Lower leg skin (tissue), 3 donors: ENCODE results near the gene CYB5B.

Source experiments
- POLR2A ChIP-seq, 2 donors: fragments of 450-650 bp; IDR thresholded peaks; one replicate each; pipeline ENCODE4 v1.6.1; 2016 to 2017; ENCODE audit warnings: antibody characterized with exemption in 2 of 2, mild to moderate bottlenecking in 1 of 2, moderate library complexity in 1 of 2
- TF ChIP-seq, protein P1 (sequence below), 3 donors: fragments of 450-650 bp; IDR thresholded peaks; one replicate each; pipeline ENCODE4 v1.5.1; 2016; ENCODE audit warnings: antibody characterized with exemption in 3 of 3, mild to moderate bottlenecking in 3 of 3, moderate library complexity in 2 of 3

DNA sequence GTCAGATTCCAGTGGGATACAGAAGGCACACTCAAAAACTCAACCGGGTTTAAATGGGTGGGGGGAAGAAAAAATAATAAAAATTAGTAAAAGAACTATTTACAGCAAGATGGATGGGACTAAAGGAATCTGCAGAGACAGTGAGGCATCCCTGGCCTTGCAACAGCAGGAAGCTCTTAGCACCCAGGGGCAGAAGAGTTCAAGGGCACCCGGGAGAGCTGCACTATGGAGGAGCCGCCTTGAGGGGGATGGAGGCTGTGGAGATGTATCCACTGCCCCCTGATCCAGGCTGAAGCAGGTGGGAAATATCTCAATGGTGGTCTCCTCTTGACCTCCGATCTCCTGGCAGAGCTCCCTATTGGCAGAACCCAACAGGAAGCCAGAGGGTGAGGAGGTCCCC is 72.0 kb downstream of the CYB5B start:
- TF ChIP-seq, protein P1, sequence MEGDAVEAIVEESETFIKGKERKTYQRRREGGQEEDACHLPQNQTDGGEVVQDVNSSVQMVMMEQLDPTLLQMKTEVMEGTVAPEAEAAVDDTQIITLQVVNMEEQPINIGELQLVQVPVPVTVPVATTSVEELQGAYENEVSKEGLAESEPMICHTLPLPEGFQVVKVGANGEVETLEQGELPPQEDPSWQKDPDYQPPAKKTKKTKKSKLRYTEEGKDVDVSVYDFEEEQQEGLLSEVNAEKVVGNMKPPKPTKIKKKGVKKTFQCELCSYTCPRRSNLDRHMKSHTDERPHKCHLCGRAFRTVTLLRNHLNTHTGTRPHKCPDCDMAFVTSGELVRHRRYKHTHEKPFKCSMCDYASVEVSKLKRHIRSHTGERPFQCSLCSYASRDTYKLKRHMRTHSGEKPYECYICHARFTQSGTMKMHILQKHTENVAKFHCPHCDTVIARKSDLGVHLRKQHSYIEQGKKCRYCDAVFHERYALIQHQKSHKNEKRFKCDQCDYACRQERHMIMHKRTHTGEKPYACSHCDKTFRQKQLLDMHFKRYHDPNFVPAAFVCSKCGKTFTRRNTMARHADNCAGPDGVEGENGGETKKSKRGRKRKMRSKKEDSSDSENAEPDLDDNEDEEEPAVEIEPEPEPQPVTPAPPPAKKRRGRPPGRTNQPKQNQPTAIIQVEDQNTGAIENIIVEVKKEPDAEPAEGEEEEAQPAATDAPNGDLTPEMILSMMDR (IDR thresholded peaks at IDR 0.05) = no peak
- TF ChIP-seq POLR2A (IDR thresholded peaks at IDR 0.05) = no peak
